ENCODE measurements around the gene CCER1.

Gene CCER1

DNA sequence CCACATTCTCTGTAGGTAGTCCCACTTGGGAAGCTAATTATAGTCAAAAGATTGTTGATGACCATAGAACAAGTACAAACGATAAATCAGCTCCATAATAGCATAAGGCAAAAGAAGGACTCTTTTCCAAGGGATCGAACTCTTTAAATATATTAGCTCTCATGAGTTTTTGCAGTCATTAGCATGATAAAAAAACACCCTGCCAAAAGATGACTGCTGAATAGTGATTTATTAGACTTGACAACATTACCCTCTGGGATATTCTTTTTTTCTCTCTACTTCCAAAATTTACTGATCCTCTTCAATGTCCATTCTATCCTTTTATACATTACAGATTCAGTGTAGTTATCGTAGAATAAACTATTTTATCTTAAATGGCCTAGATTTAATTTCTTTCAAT, 35.6 kb upstream of the CCER1 start:
- TF ChIP-seq, protein P1, sequence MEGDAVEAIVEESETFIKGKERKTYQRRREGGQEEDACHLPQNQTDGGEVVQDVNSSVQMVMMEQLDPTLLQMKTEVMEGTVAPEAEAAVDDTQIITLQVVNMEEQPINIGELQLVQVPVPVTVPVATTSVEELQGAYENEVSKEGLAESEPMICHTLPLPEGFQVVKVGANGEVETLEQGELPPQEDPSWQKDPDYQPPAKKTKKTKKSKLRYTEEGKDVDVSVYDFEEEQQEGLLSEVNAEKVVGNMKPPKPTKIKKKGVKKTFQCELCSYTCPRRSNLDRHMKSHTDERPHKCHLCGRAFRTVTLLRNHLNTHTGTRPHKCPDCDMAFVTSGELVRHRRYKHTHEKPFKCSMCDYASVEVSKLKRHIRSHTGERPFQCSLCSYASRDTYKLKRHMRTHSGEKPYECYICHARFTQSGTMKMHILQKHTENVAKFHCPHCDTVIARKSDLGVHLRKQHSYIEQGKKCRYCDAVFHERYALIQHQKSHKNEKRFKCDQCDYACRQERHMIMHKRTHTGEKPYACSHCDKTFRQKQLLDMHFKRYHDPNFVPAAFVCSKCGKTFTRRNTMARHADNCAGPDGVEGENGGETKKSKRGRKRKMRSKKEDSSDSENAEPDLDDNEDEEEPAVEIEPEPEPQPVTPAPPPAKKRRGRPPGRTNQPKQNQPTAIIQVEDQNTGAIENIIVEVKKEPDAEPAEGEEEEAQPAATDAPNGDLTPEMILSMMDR (IDR thresholded peaks at IDR 0.05) = no peak

GRCh38 chr12:90989686-90990111, 34.7 kb upstream of the CCER1 start:
- TF ChIP-seq, protein P1 (IDR thresholded peaks at IDR 0.05) = no peak

- TF ChIP-seq, protein P1 (IDR thresholded peaks at IDR 0.05) = no peak
Measured at GRCh38 chr12:90987520-90987919, 32.5 kb upstream of the CCER1 start.

DNA sequence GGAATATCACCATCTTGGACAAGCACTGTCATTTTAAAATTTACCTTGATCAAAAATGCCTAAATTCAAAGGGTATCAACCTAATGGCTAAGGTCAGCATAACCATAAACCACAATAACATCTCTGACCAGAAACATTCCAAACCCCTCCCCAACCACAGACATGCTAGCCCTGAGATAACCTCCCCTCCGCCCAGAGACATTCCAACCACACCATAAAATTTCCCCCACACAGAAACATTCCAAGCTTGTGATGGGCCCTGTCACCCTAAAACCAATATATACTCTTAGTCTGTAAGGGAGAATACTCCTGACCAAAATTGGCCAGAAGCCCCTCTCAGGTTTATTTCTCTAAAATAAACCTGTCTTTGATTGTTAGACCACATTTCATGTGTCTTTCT, 32.1 kb upstream of the CCER1 start:
- TF ChIP-seq, protein P1 (IDR thresholded peaks at IDR 0.05) = no peak

DNA sequence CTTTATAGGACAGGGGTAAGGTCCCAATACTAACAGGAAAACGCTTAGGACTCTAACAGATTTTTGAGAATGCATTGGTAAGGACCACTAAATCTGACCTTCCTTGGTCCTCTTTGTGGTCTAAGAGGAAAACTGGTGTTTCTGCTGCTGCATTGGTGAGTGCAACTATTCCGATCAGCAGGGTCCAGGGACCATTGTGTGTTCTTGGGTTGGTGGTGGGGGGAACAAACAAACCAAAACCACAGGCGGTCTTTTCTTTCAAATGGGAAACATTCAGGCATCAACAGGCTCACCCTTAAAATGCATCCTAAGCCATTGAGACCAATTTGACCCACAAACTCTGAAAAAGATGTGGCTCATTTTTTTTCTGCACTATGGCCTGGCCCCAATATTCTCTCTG, 29.1 kb upstream of the CCER1 start:
- TF ChIP-seq, protein P1 (IDR thresholded peaks at IDR 0.05) = no peak

DNA sequence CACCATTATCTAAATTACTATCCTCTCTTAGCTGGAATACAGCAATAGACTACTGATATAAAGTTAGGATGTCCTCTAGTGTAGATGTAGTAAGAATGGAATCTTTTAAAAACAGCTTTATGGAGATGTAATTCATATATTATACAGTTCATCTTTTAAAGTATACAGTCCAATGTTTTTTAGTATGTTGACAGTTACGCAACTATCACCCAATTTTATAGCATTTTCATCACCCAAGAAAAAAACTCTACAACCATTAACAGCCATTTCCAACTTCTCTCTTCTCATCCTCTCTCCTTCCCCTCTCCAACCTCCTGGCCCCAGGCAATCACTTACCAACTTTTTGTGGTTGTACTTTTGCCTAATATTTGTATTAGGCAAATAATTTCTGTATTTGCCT, 27.2 kb upstream of the CCER1 start:
- TF ChIP-seq, protein P1 (IDR thresholded peaks at IDR 0.05) = no peak

GRCh38 chr12:90979951-90980350, 25.0 kb upstream of the CCER1 start:
- TF ChIP-seq, protein P1 (IDR thresholded peaks at IDR 0.05) = no peak

DNA sequence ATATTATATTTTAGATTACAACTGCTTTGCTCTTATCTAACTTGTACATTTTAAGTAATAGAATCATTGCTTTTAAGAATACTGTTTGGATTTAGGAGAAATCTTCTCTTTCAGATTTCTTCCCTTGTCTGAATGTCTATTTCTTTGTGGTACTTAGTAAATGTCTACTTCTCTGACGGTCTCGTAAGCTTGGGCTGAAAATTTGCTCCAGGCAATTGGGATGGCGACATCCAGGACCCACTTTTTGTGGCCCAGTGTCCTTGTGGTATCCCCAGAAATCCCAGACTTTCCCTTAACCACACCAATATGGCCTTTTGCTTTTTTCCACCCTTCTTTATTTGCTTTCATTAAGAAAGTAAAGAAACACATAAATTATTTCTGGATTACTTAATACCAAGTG, 24.0 kb upstream of the CCER1 start:
- TF ChIP-seq, protein P1 (IDR thresholded peaks at IDR 0.05) = no peak
